Neural progenitor cell (in vitro differentiated cells): Measurements from ENCODE around the gene C8G.

Experiments
- CTCF ChIP-seq: fragments of 200-600 bp; sonication (generic); IDR thresholded peaks from 2 replicates; pipeline ENCODE4 v1.5.1; 2017; ENCODE audit warnings: antibody characterized with exemption, mild to moderate bottlenecking
- EZH2 ChIP-seq: fragments of 200-600 bp; sonication (generic); IDR thresholded peaks from 2 replicates; pipeline ENCODE4 v1.6.1; 2017; ENCODE audit warnings: antibody characterized with exemption, mild to moderate bottlenecking, moderate library complexity
- EZH2phosphoT487 ChIP-seq: fragments of 200-600 bp; sonication (generic); IDR thresholded peaks from 2 replicates; pipeline ENCODE4 v1.6.1; 2017; ENCODE audit warnings: antibody characterized with exemption

- TF ChIP-seq CTCF (no peak), EZH2 (no peak), EZH2phosphoT487 (no peak)
Observed at GRCh38 chr9:136920734-136921231, 24.3 kb upstream of the C8G start.
